H1 (cell line): Measurements from ENCODE around the gene C20orf202. TPM values are rescaled to one million over a fixed set of nuclear protein-coding genes. Genes with fewer than 3 reads are reported as not detected.

ENCODE experiments used
- CTCF ChIA-PET: fragments of 300-600 bp; sonication (Branson Sonifier 250); formaldehyde crosslinking; loops from one replicate; lab custom pipeline; 2021; ENCODE audit not compliant: partially characterized antibody; lab: Charles Lee
- POLR2A ChIA-PET: fragments of 300-600 bp; sonication (Branson Sonifier 250); formaldehyde crosslinking; loops from one replicate; lab custom pipeline; 2021; ENCODE audit warnings: inconsistent platforms; ENCODE audit not compliant: partially characterized antibody; lab: Charles Lee
- DNase-seq, 2 experiments: peaks; one replicate each; pipeline versions ENCODE4 v3.0.0 to v3.0.0-alpha.2; 2010 to 2022; ENCODE audit warnings: low spot score in 2 of 2, low read depth in 1 of 2, mixed read lengths in 1 of 2
- FAIRE-seq: peaks from 2 replicates; lab custom pipeline; 2011; peaks lifted over from hg19 to GRCh38; lab: Jason Lieb, UNC
- H2AFZ ChIP-seq: 2 replicates; pipeline ENCODE4 v1.8.1; 2012; ENCODE audit warnings: low read length, inconsistent platforms
- H2AK5ac ChIP-seq: 2 replicates; pipeline ENCODE4 v1.6.1; 2013; ENCODE audit warnings: low read depth, low read length
- H2BK120ac ChIP-seq: replicated peaks from 2 replicates; pipeline ENCODE3; 2013; ENCODE audit warnings: low read depth, low read length, inconsistent platforms
- H2BK12ac ChIP-seq: 2 replicates; pipeline ENCODE4 v1.6.1; 2013; ENCODE audit warnings: low read depth, low read length
- H2BK15ac ChIP-seq: 2 replicates; pipeline ENCODE4 v1.6.1; 2013; ENCODE audit warnings: low read length
- H2BK20ac ChIP-seq: 2 replicates; pipeline ENCODE4 v1.6.1; 2013; ENCODE audit warnings: low read length
- H2BK5ac ChIP-seq: 2 replicates; pipeline ENCODE4 v1.6.1; 2013; ENCODE audit warnings: low read depth, low read length
- H3K14ac ChIP-seq: 2 replicates; pipeline ENCODE4 v1.6.1; 2013; ENCODE audit warnings: inconsistent platforms; ENCODE audit not compliant: insufficient read length
- H3K18ac ChIP-seq: 2 replicates; pipeline ENCODE4 v1.6.1; 2013; ENCODE audit warnings: low read length; ENCODE audit errors: extremely low read depth
- H3K23ac ChIP-seq: 2 replicates; pipeline ENCODE4 v1.6.1; 2013; ENCODE audit warnings: inconsistent platforms; ENCODE audit not compliant: insufficient read length
- H3K23me2 ChIP-seq: 2 replicates; pipeline ENCODE4 v1.6.1; 2013; ENCODE audit warnings: low read depth, low read length
- H3K27ac ChIP-seq: 2 replicates; pipeline ENCODE4 v1.6.1; 2011; ENCODE audit warnings: low read depth, low read length, inconsistent platforms
- H3K27me3 ChIP-seq, 4 experiments: replicated peaks in 1 of 4; 1 replicate in 1 of 4; 2 replicates in 3 of 4; pipeline versions ENCODE4 v1.6.1 to v1.8.1; 2011 to 2013; ENCODE audit warnings: low read length in 3 of 4, mild to moderate bottlenecking in 3 of 4, inconsistent platforms in 2 of 4, mixed read lengths in 2 of 4, moderate library complexity in 1 of 4; ENCODE audit not compliant: control insufficient read depth in 3 of 4, insufficient read depth in 3 of 4; ENCODE audit errors: extremely low read depth in 1 of 4
- H3K36me3 ChIP-seq, 4 experiments: 2 replicates each; pipeline versions ENCODE4 v1.6.1 to v1.8.1; 2011 to 2013; ENCODE audit warnings: mild to moderate bottlenecking in 4 of 4, low read length in 3 of 4, moderate library complexity in 2 of 4, control low read depth in 1 of 4, inconsistent platforms in 1 of 4; ENCODE audit not compliant: insufficient read depth in 4 of 4, control insufficient read depth in 2 of 4
- H3K4ac ChIP-seq: replicated peaks from 2 replicates; pipeline ENCODE3; 2013; ENCODE audit warnings: low read length, low read depth, mixed read lengths, inconsistent platforms; ENCODE audit not compliant: insufficient read length
- H3K4me1 ChIP-seq, 4 experiments: replicated peaks in 1 of 4; 1 replicate in 1 of 4; 2 replicates in 3 of 4; pipeline versions ENCODE4 v1.6.1 to v1.8.1; 2011 to 2013; ENCODE audit warnings: low read length in 3 of 4, inconsistent platforms in 2 of 4, mixed read lengths in 1 of 4; ENCODE audit not compliant: insufficient read depth in 4 of 4, control insufficient read depth in 3 of 4
- H3K4me2 ChIP-seq, 2 experiments: 2 replicates each; pipeline versions ENCODE4 v1.6.1 to v1.8.1; 2011 to 2013; ENCODE audit warnings: low read depth in 2 of 2, low read length in 2 of 2, control low read depth in 1 of 2, inconsistent platforms in 1 of 2, mild to moderate bottlenecking in 1 of 2; ENCODE audit not compliant: insufficient read depth in 1 of 2
- H3K4me3 ChIP-seq, 4 experiments: fragments of 200-600, 300-600 bp in 1 of 4; sonication (generic), shearing (Covaris generic), sonication (Bioruptor Twin) in 1 of 4; 2 replicates each; pipeline versions ENCODE4 v1.5.1 to v1.8.1; 2011 to 2016; ENCODE audit warnings: low read length in 4 of 4, low read depth in 3 of 4, control low read depth in 2 of 4, inconsistent platforms in 2 of 4, mild to moderate bottlenecking in 2 of 4, mixed read lengths in 1 of 4, moderate library complexity in 1 of 4; ENCODE audit not compliant: insufficient read depth in 2 of 4; ENCODE audit errors: extremely low read depth in 1 of 4
- H3K56ac ChIP-seq: replicated peaks from 2 replicates; pipeline ENCODE3; 2013; ENCODE audit warnings: low read depth, mild to moderate bottlenecking, mixed read lengths, low read length, inconsistent platforms; ENCODE audit not compliant: insufficient read length
- H3K79me1 ChIP-seq: 2 replicates; pipeline ENCODE4 v1.6.1; 2013; ENCODE audit warnings: low read depth, low read length, control low read depth
- H3K79me2 ChIP-seq, 2 experiments: 2 replicates each; pipeline versions ENCODE4 v1.6.1 to v1.8.1; 2012 to 2013; ENCODE audit warnings: low read length in 2 of 2, mild to moderate bottlenecking in 2 of 2, inconsistent platforms in 1 of 2; ENCODE audit not compliant: insufficient read depth in 2 of 2, control insufficient read depth in 1 of 2
- H3K9ac ChIP-seq, 4 experiments: replicated peaks in 1 of 4; 1 replicate in 1 of 4; 2 replicates in 3 of 4; pipeline versions ENCODE4 v1.6.1 to v1.8.1; 2011 to 2013; ENCODE audit warnings: low read depth in 3 of 4, low read length in 3 of 4, control low read depth in 2 of 4, mild to moderate bottlenecking in 2 of 4, moderate library complexity in 2 of 4, inconsistent platforms in 1 of 4; ENCODE audit errors: extremely low read depth in 1 of 4
- H3K9me3 ChIP-seq, 2 experiments: 2 replicates each; pipeline versions ENCODE4 v1.6.1 to v1.8.1; 2012 to 2013; ENCODE audit warnings: mild to moderate bottlenecking in 2 of 2, moderate library complexity in 2 of 2, control low read depth in 1 of 2, inconsistent platforms in 1 of 2, low read depth in 1 of 2, low read length in 1 of 2, mixed read lengths in 1 of 2; ENCODE audit not compliant: insufficient read depth in 2 of 2
- H4K20me1 ChIP-seq, 2 experiments: replicated peaks in 1 of 2; 2 replicates each; pipeline versions ENCODE3 to v1.8.1; 2011 to 2013; ENCODE audit warnings: inconsistent platforms in 2 of 2, low read length in 2 of 2, mild to moderate bottlenecking in 1 of 2; ENCODE audit not compliant: insufficient read depth in 2 of 2, control insufficient read depth in 1 of 2
- H4K5ac ChIP-seq: 2 replicates; pipeline ENCODE4 v1.6.1; 2013; ENCODE audit warnings: low read length, low read depth, mixed read lengths, inconsistent platforms; ENCODE audit not compliant: insufficient read length
- H4K8ac ChIP-seq: 2 replicates; pipeline ENCODE4 v1.8.0; 2013; ENCODE audit warnings: mild to moderate bottlenecking, moderate library complexity, low read length, inconsistent platforms; ENCODE audit not compliant: insufficient read depth; ENCODE audit errors: extremely low read depth
- H4K91ac ChIP-seq: replicated peaks from 2 replicates; pipeline ENCODE3; 2013; ENCODE audit warnings: low read length, mixed read lengths, inconsistent platforms; ENCODE audit not compliant: insufficient read length
- MAFK ChIP-seq: IDR thresholded peaks from 2 replicates; pipeline ENCODE4 v1.6.1; 2012; ENCODE audit warnings: low read depth, mild to moderate bottlenecking, improper control_type of control experiment, low read length
- SRF ChIP-seq: IDR thresholded peaks from 2 replicates; pipeline ENCODE4 v1.6.1; 2011; ENCODE audit warnings: mild to moderate bottlenecking, low read depth, low read length, moderate library complexity
- WGBS, 2 experiments: shearing (Covaris generic) in 1 of 2; methylation state at CpG; one replicate each; pipeline versions ENCODE4 v1.1.6 to v1.1.7; 2013 to 2015; ENCODE audit warnings: low lambda C conversion rate in 2 of 2, mixed read lengths in 2 of 2, inconsistent platforms in 1 of 2, low coverage in 1 of 2, missing lambda C conversion rate in 1 of 2; ENCODE audit not compliant: insufficient replicate concordance in 2 of 2, insufficient coverage in 1 of 2, insufficient read length in 1 of 2; ENCODE audit errors: extremely low coverage in 1 of 2, missing lambda C conversion rate in 1 of 2; 5-methylcytosine and 5-hydroxymethylcytosine counted together
- polyA plus RNA-seq, 7 experiments: library from polyadenylated mRNA; depleted of rRNA in 3 of 7; stranded (reverse) in 5 of 7; unstranded in 2 of 7; fragments of >200 nt in 5 of 7; fragments of 200-250 nt in 2 of 7; gene quantifications; 1 replicate in 5 of 7; 2 replicates in 1 of 7; 4 replicates in 1 of 7; pipeline versions ENCODE4 v1.2.1 to v1.2.3, GENCODE V29; 2011 to 2013; ENCODE audit warnings: missing spikeins in 2 of 7, mixed read lengths in 2 of 7
- total RNA-seq: library from RNA; stranded (reverse); fragmentation: NEBNext Ultra II Directional; extraction: Animal tissue kit (Norgen Biotek cat#: 25700); gene quantifications from 2 replicates; pipeline ENCODE4 v1.2.1, GENCODE V29; 2021

The C20orf202 gene
- total and polyA plus RNA-seq, 2 of the 8 experiments (the other 6 are each of a cell fraction or from before 2014, with no cell fraction given): 0.12 TPM; not detected in 1

DNA sequence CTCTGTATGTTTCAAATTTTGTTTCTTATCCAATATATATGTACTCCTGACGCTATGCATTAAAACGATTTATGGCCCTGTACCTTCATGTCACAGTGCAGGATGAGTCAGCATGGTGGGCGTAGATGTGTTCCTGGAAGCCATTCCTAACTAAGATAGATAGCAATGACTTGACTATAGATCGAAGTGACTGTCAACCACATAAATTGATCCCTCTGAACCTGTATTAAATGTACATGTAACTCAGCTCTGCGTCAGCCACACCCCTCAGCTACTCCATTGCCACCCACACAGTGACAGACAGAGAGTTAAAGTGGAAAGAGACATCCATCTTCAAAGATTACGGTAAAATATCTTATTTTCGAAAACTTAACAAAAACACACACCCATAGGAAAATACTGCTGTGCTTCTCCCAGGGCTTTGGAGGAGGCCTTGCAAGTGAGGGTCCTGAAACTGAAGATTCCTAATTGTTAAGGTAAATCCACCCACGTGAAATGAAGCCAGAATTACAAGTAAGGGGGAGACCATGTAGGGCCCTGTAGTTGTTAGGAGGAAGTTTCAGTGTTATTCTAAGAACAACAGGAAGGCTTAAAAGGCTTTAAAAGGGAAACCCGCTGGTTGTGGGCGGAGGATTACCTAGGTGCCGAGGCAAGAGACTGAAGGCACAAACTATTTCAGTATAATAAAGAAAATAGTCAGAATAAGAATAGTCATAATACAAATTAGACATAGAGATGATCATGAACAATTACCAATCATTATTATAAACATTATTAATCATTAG is 12.3 kb downstream of the C20orf202 start:
- Histone ChIP-seq H2BK120ac (no peak overlapping the region), H3K27me3 (0 out of 7 replicates have a peak, but pooled peaks cover 0 to 3% (median 0%) of the 10 kb centered on the region in 4 experiments), H3K4me1 (peaks cover 0 to 10% (median 0%) of the 10 kb centered on the region in 4 experiments; a peak in 3 of 7 replicates), H3K23ac (no peak overlapping the region), H3K9me3 (no peaks in the 10 kb centered on the region), H3K23me2 (no peaks in the 10 kb centered on the region), H3K4ac (no peak overlapping the region), H2AFZ (0 out of 2 replicates have a peak overlapping the region, but pooled peaks have one; percentile 40), H2BK20ac (no peak overlapping the region), H3K9ac (no peak overlapping the region; a peak in 1 of 7 replicates), H3K56ac (no peak overlapping the region), H3K18ac (no peak overlapping the region), H3K79me1 (no peaks in the 10 kb centered on the region), H4K8ac (no peak overlapping the region), H4K91ac (no peak overlapping the region), H3K27ac (no peak overlapping the region), H3K79me2 (no peaks in the 10 kb centered on the region), H4K5ac (no peak overlapping the region), H3K4me2 (no peak overlapping the region; a peak in 1 of 4 replicates), H3K36me3 (no peaks in the 10 kb centered on the region), H3K4me3 (no peak overlapping the region), H2AK5ac (no peak overlapping the region), H3K14ac (no peak overlapping the region), H2BK12ac (no peak overlapping the region), H2BK15ac (no peak overlapping the region), H4K20me1 (no peaks in the 10 kb centered on the region), H2BK5ac (no peak overlapping the region)
- ChIA-PET POLR2A (no interaction called here), CTCF (interaction anchor here (0.7 kb wide), 1 partner anchor 520 kb away, joined by 3 read pairs; no protein-coding TSS in a partner anchor)
- FAIRE-seq (no peak), DNase-seq (no peak)
- TF ChIP-seq SRF (no peak), MAFK (no peak)
- 81% methylated on average over 11 of the region's 11 CpGs; no CpG with 5 or more reads in 1 of the 2 experiments for WGBS, 2 experiments
